IMR-90 (cell line): ENCODE results near the gene ABCC3. TPM values are rescaled to one million over a fixed set of nuclear protein-coding genes. Genes with fewer than 3 reads are reported as not detected.
A peak's percentile ranks its signal among the peaks of the same experiment; 100 is the strongest.

Source experiments
- ATAC-seq: fragments of 200-7000 bp; cut with Tn5 transposase; 2 replicates; pipeline ENCODE4 v1.9.1; 2020; ENCODE audit warnings: low read depth, mild to moderate bottlenecking, moderate library complexity
- BruUV-seq: library from RNA; stranded (reverse); fragments of 400-500 nt; replicated peaks from 2 replicates; lab custom pipeline; 2021; lab: Mats Ljungman, UMichigan
- CTCF ChIA-PET: fragments of 300-600 bp; formaldehyde crosslinking; extraction: SDS; loops from one replicate; lab custom pipeline; 2021; ENCODE audit warnings: antibody characterized with exemption; lab: Yijun Ruan, JAX
- POLR2A ChIA-PET: fragments of 300-600 bp; sonication (Branson Sonifier 250); formaldehyde crosslinking; loops from one replicate; lab custom pipeline; 2022; ENCODE audit warnings: antibody characterized with exemption; ENCODE audit not compliant: unreplicated experiment; lab: Charles Lee
- DNase-seq: peaks from one replicate; pipeline ENCODE4 v3.0.0; 2013
- H2AFZ ChIP-seq: replicated peaks from 2 replicates; pipeline ENCODE3; 2013; ENCODE audit warnings: low read length, mild to moderate bottlenecking; ENCODE audit not compliant: poor library complexity
- H2AK5ac ChIP-seq: 2 replicates; pipeline ENCODE4 v1.6.1; 2013; ENCODE audit warnings: low read depth, low read length, inconsistent platforms
- H2AK9ac ChIP-seq: replicated peaks from 2 replicates; pipeline ENCODE3; 2013; ENCODE audit warnings: mild to moderate bottlenecking, low read depth, low read length, moderate library complexity; ENCODE audit not compliant: poor library complexity
- H2BK120ac ChIP-seq: 2 replicates; pipeline ENCODE4 v1.6.1; 2013; ENCODE audit warnings: low read depth, low read length, inconsistent platforms
- H2BK15ac ChIP-seq: 3 replicates; pipeline ENCODE4 v1.6.1; 2013; ENCODE audit warnings: low read depth, low read length, inconsistent platforms
- H2BK20ac ChIP-seq: 2 replicates; pipeline ENCODE4 v1.6.1; 2013; ENCODE audit warnings: low read depth, mild to moderate bottlenecking, inconsistent platforms, low read length, moderate library complexity
- H2BK5ac ChIP-seq: 2 replicates; pipeline ENCODE4 v1.6.1; 2013; ENCODE audit warnings: mild to moderate bottlenecking, low read depth, low read length, inconsistent platforms; ENCODE audit not compliant: poor library complexity, severe bottlenecking
- H3K14ac ChIP-seq: replicated peaks from 2 replicates; pipeline ENCODE4 v1.6.1; 2013; ENCODE audit warnings: low read depth, low read length, inconsistent platforms
- H3K18ac ChIP-seq: 2 replicates; pipeline ENCODE4 v1.6.1; 2013; ENCODE audit warnings: low read depth, low read length, control low read depth
- H3K23ac ChIP-seq: 2 replicates; pipeline ENCODE4 v1.6.1; 2013; ENCODE audit warnings: low read depth, low read length, inconsistent platforms
- H3K27ac ChIP-seq: 2 replicates; pipeline ENCODE4 v1.5.1; 2013; ENCODE audit warnings: mild to moderate bottlenecking, control low read depth, low read length; ENCODE audit not compliant: insufficient read depth
- H3K27me3 ChIP-seq: 2 replicates; pipeline ENCODE4 v1.6.1; 2013; ENCODE audit warnings: low read length; ENCODE audit not compliant: control insufficient read depth, insufficient read depth
- H3K36me3 ChIP-seq: 2 replicates; pipeline ENCODE4 v1.6.1; 2013; ENCODE audit warnings: low read length, mixed read lengths; ENCODE audit not compliant: control insufficient read depth, insufficient read depth
- H3K4ac ChIP-seq: 2 replicates; pipeline ENCODE4 v1.6.1; 2013; ENCODE audit warnings: low read depth, low read length, inconsistent platforms
- H3K4me1 ChIP-seq: 2 replicates; pipeline ENCODE4 v1.6.1; 2013; ENCODE audit warnings: low read length, mixed read lengths; ENCODE audit not compliant: control insufficient read depth, insufficient read depth
- H3K4me2 ChIP-seq: 2 replicates; pipeline ENCODE4 v1.6.1; 2013; ENCODE audit warnings: low read depth, mild to moderate bottlenecking, control low read depth, low read length, moderate library complexity
- H3K4me3 ChIP-seq: 2 replicates; pipeline ENCODE4 v1.5.1; 2013; ENCODE audit warnings: low read depth, mild to moderate bottlenecking, control low read depth, low read length, moderate library complexity; ENCODE audit not compliant: insufficient read depth
- H3K56ac ChIP-seq: 2 replicates; pipeline ENCODE4 v1.6.1; 2013; ENCODE audit warnings: low read length, inconsistent platforms; ENCODE audit not compliant: insufficient read depth; ENCODE audit errors: extremely low read depth
- H3K79me1 ChIP-seq, 2 experiments: 2 replicates each; pipeline ENCODE4 v1.6.1; 2013; ENCODE audit warnings: low read length in 2 of 2, inconsistent platforms in 1 of 2, low read depth in 1 of 2
- H3K9ac ChIP-seq: 2 replicates; pipeline ENCODE4 v1.6.1; 2013; ENCODE audit warnings: low read depth, low read length, control low read depth
- H3K9me1 ChIP-seq: 2 replicates; pipeline ENCODE4 v1.6.1; 2013; ENCODE audit warnings: low read length, inconsistent platforms; ENCODE audit not compliant: insufficient read depth
- H3K9me3 ChIP-seq: 2 replicates; pipeline ENCODE4 v1.6.1; 2013; ENCODE audit warnings: low read length; ENCODE audit not compliant: control insufficient read depth, insufficient read depth
- H4K20me1 ChIP-seq: 2 replicates; pipeline ENCODE4 v1.6.1; 2013; ENCODE audit warnings: low read length, inconsistent platforms; ENCODE audit not compliant: insufficient read depth
- H4K5ac ChIP-seq: 2 replicates; pipeline ENCODE4 v1.6.1; 2013; ENCODE audit warnings: mild to moderate bottlenecking, low read depth, low read length, control low read depth
- H4K8ac ChIP-seq, 2 experiments: 2 replicates each; pipeline ENCODE4 v1.6.1; 2013; ENCODE audit warnings: low read depth in 2 of 2, low read length in 2 of 2, control low read depth in 1 of 2, inconsistent platforms in 1 of 2
- H4K91ac ChIP-seq: 2 replicates; pipeline ENCODE4 v1.6.1; 2013; ENCODE audit warnings: low read depth, low read length, inconsistent platforms; ENCODE audit not compliant: insufficient read depth
- BHLHE40 ChIP-seq: fragments of 150-350 bp; IDR thresholded peaks from 2 replicates; pipeline ENCODE4 v1.6.1; 2016; ENCODE audit warnings: mild to moderate bottlenecking, low read depth, low read length
- CEBPB ChIP-seq: IDR thresholded peaks from 2 replicates; pipeline ENCODE4 v1.6.1; 2012; ENCODE audit warnings: low read depth, low read length, improper control_type of control experiment
- CHD1 ChIP-seq: IDR thresholded peaks from 2 replicates; pipeline ENCODE4 v1.6.1; 2012; ENCODE audit warnings: low read depth, low read length, improper control_type of control experiment
- CTCF ChIP-seq: conservative IDR thresholded peaks from 2 replicates; pipeline ENCODE4 v1.5.1; 2012; ENCODE audit warnings: mild to moderate bottlenecking, low read depth, low read length, improper control_type of control experiment
- ELK1 ChIP-seq: fragments of 150-350 bp; IDR thresholded peaks from 2 replicates; pipeline ENCODE4 v1.6.1; 2016; ENCODE audit warnings: low read depth, mild to moderate bottlenecking, low read length, moderate library complexity, borderline replicate concordance
- FOS ChIP-seq: fragments of 150-350 bp; IDR thresholded peaks from 2 replicates; pipeline ENCODE4 v1.6.1; 2016; ENCODE audit warnings: low read depth, low read length
- MAFK ChIP-seq: IDR thresholded peaks from 2 replicates; pipeline ENCODE4 v1.6.1; 2012; ENCODE audit warnings: low read depth, low read length, improper control_type of control experiment
- MAZ ChIP-seq: IDR thresholded peaks from 2 replicates; pipeline ENCODE4 v1.6.1; 2012; ENCODE audit warnings: low read depth, mild to moderate bottlenecking, low read length, improper control_type of control experiment, moderate library complexity, borderline replicate concordance
- MXI1 ChIP-seq: IDR thresholded peaks from 2 replicates; pipeline ENCODE4 v1.6.1; 2012; ENCODE audit warnings: low read depth, mild to moderate bottlenecking, low read length, moderate library complexity, borderline replicate concordance
- NFE2L2 ChIP-seq: fragments of 150-350 bp; IDR thresholded peaks from 2 replicates; pipeline ENCODE4 v1.6.1; 2016; ENCODE audit warnings: low read depth, mild to moderate bottlenecking, low read length
- POLR2A ChIP-seq: IDR thresholded peaks from 2 replicates; pipeline ENCODE4 v1.6.1; 2012; ENCODE audit warnings: mild to moderate bottlenecking, low read depth, low read length
- RAD21 ChIP-seq: IDR thresholded peaks from 2 replicates; pipeline ENCODE4 v1.6.1; 2012; ENCODE audit warnings: low read length, improper control_type of control experiment
- RFX5 ChIP-seq: IDR thresholded peaks from 2 replicates; pipeline ENCODE4 v1.8.0; 2012; ENCODE audit warnings: low read depth, mild to moderate bottlenecking, low read length, moderate library complexity
- SMC3 ChIP-seq: fragments of 150-350 bp; IDR thresholded peaks from 2 replicates; pipeline ENCODE4 v1.6.1; 2016; ENCODE audit warnings: low read depth, mild to moderate bottlenecking, antibody characterized with exemption, low read length, moderate library complexity
- WGBS, 2 experiments: methylation state at CpG; one replicate each; pipeline versions ENCODE4 v1.1.5 to v1.1.7; 2013; ENCODE audit warnings: missing lambda C conversion rate in 2 of 2; ENCODE audit not compliant: insufficient read length in 1 of 2; ENCODE audit errors: extremely low coverage in 2 of 2; 5-methylcytosine and 5-hydroxymethylcytosine counted together
- dilution Hi-C: fragments of 300-500 bp; cut with HindIII; formaldehyde crosslinking; loops from one replicate; pipeline ENCODE4 v1.14.3; 2018; ENCODE audit warnings: low sequenced_read_pairs; ENCODE audit not compliant: unreplicated experiment
- in situ Hi-C: fragments of 300-500 bp; cut with MboI; formaldehyde crosslinking; loops from 3 replicates; pipeline ENCODE4 v1.14.3; 2019; ENCODE audit warnings: low sequenced_read_pairs, inconsistent platforms, mixed read lengths
- intact Hi-C: fragments of 100-400 bp; cut with micrococcal nuclease; formaldehyde crosslinking; loops from 2 replicates; pipeline ENCODE4 v1.10.0; 2022
- polyA plus RNA-seq, 3 experiments: library from polyadenylated mRNA; depleted of rRNA; stranded (reverse); fragments of >200 nt; gene quantifications; 2 replicates each; pipeline ENCODE4 v1.2.3, GENCODE V29; 2012; ENCODE audit warnings: low replicate concordance in 1 of 3
- total RNA-seq: library from RNA; depleted of rRNA; stranded (reverse); fragments of >200 nt; gene quantifications from 2 replicates; pipeline ENCODE4 v1.2.3, GENCODE V29; 2012

ABCC3 gene
- total and polyA plus RNA-seq, 2 of the 4 experiments (the other 2 are of a cell fraction), result 3.2 to 6.6 TPM

GRCh38 chr17:50691550-50692447 is 57.1 kb downstream of the ABCC3 start:
- H2AK9ac ChIP-seq, result no peak overlapping the region
- H4K8ac ChIP-seq, result no peak overlapping the region
- H4K91ac ChIP-seq, result peak overlapping the region; percentile 33; the same call in 1 of the 2 replicates
- POLR2A ChIA-PET, result interaction anchor here (0.6 kb wide), 1 partner anchor 46 kb away, joined by 13 read pairs; no protein-coding TSS in a partner anchor
- no peak overlapping the region for H3K18ac ChIP-seq
- no peak overlapping the region for H3K4me2 ChIP-seq
- no peaks in the 10 kb centered on the region for H3K9me3 ChIP-seq
- CTCF ChIA-PET, result interaction anchor here (0.6 to 2.4 kb wide), 2 partner anchors 141 to 209 kb away, joined by 4 to 9 read pairs; no protein-coding TSS in a partner anchor
- no peak overlapping the region for H3K4me3 ChIP-seq
- H2BK5ac ChIP-seq, result no peak overlapping the region
- H2BK120ac ChIP-seq, result peak overlapping the region; percentile 76
- H4K5ac ChIP-seq, result no peak overlapping the region
- H3K9ac ChIP-seq, result no peak overlapping the region
- in situ Hi-C loops (loop anchor here (5.0 to 10.0 kb wide), 2 partner anchors 144 to 207 kb away; partner anchors contain the start of gene SPATA20), intact Hi-C loops (no loop called here), dilution Hi-C loops (no loop called here)
- WGBS, 2 experiments, result 58% methylated on average over 2 of the region's 6 CpGs; no CpG with 5 or more reads in 1 of the 2 experiments
- peaks cover 51% of the 10 kb centered on the region for H3K4me1 ChIP-seq
- H3K36me3 ChIP-seq, result peaks cover 14% of the 10 kb centered on the region
- H2BK20ac ChIP-seq, result no peak overlapping the region
- peaks cover 4% of the 10 kb centered on the region; the same call in 1 of the 2 replicates for H4K20me1 ChIP-seq
- H2AFZ ChIP-seq, result no peak overlapping the region
- no peak overlapping the region for H3K23ac ChIP-seq
- H3K4ac ChIP-seq, result no peak overlapping the region
- no peak overlapping the region for H2AK5ac ChIP-seq
- DNase-seq (no peak), ATAC-seq (no peak)
- H3K27me3 ChIP-seq, result no peaks in the 10 kb centered on the region
- H3K27ac ChIP-seq, result no peak overlapping the region
- H3K14ac ChIP-seq, result peak overlapping the region; percentile 75
- no TSS peak for BruUV-seq
- no peak overlapping the region for H3K56ac ChIP-seq
- H3K9me1 ChIP-seq, result peaks cover 28% of the 10 kb centered on the region
- peaks cover 0 to 26% of the 10 kb centered on the region in 2 experiments; a peak in 2 of 4 replicates for H3K79me1 ChIP-seq
- no peak overlapping the region for H2BK15ac ChIP-seq
- TF ChIP-seq CHD1 (no peak), BHLHE40 (no peak), MXI1 (no peak), ELK1 (no peak), SMC3 (no peak), MAZ (no peak), POLR2A (no peak), MAFK (no peak), RAD21 (no peak), RFX5 (no peak), CEBPB (no peak), NFE2L2 (no peak), FOS (no peak), CTCF (no peak)
